ENCODE measurements around the gene IL26. TPM values are rescaled to one million over a fixed set of nuclear protein-coding genes. Genes with fewer than 3 reads are reported as not detected.

The IL26 gene
- total RNA-seq, 1 experiment from 2014 or later, result not detected

DNA sequence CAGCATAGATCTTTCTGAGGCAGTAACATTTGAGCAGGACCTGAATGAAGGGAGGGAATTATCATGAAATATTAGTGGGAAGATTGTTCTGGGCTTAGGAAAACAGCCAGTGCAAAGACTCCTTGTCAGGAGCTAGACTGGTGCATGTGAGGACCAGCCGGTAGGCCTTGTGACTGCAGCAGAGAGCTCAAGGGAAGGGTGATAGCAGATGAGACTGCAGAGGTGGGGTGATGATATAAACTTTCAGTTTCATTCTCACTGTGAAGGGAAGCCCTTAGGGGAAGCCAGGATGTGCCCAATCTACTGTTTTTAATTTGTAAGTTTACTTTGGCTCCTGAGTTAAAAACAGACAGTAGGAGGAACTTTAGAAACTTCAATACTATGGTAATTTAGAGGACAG is 15.4 kb upstream of the IL26 start:
- Histone ChIP-seq H3K9me3 (ENCODE audit: low read length) (no peaks in the 10 kb centered on the region), H2AFZ (ENCODE audit: low read length) (no peak overlapping the region), H3K4me3 (ENCODE audit: low read length) (no peak overlapping the region), H3K4me1 (ENCODE audit: insufficient read depth, low read length) (peaks cover 28% of the 10 kb centered on the region), H3F3A (ENCODE audit: low read length, unreplicated experiment) (peaks cover 6% of the 10 kb centered on the region), H3K36me3 (ENCODE audit: low read depth, low read length) (no peaks in the 10 kb centered on the region), H3K79me2 (ENCODE audit: low read length) (no peaks in the 10 kb centered on the region), H3K9ac (ENCODE audit: low read length) (no peak overlapping the region; the same call in 1 of the 2 replicates), H3K27ac (ENCODE audit: low read length) (peak overlapping the region; percentile 87), H3K4me2 (ENCODE audit: low read length) (peak overlapping the region; percentile 57; the same call in 1 of the 2 replicates), H4K20me1 (ENCODE audit: low read length) (no peaks in the 10 kb centered on the region), H3K27me3 (ENCODE audit: low read length) (no peaks in the 10 kb centered on the region), H3K9me2 (replicated peaks; ENCODE audit: low read length) (no peaks in the 10 kb centered on the region)
- intact Hi-C loops (cut with micrococcal nuclease), result loop anchor here (1.0 kb wide), 2 partner anchors 18 to 69 kb away; no protein-coding TSS in a partner anchor
- BruUV-seq (replicated peaks), result no TSS peak
- TF ChIP-seq EZH2 (IDR thresholded peaks at IDR 0.05; ENCODE audit: low read length, unreplicated experiment) (no peak), EZH2phosphoT487 (IDR thresholded peaks at IDR 0.05; ENCODE audit: borderline replicate concordance, low read length) (no peak)
- TF ChIP-seq, protein P1, sequence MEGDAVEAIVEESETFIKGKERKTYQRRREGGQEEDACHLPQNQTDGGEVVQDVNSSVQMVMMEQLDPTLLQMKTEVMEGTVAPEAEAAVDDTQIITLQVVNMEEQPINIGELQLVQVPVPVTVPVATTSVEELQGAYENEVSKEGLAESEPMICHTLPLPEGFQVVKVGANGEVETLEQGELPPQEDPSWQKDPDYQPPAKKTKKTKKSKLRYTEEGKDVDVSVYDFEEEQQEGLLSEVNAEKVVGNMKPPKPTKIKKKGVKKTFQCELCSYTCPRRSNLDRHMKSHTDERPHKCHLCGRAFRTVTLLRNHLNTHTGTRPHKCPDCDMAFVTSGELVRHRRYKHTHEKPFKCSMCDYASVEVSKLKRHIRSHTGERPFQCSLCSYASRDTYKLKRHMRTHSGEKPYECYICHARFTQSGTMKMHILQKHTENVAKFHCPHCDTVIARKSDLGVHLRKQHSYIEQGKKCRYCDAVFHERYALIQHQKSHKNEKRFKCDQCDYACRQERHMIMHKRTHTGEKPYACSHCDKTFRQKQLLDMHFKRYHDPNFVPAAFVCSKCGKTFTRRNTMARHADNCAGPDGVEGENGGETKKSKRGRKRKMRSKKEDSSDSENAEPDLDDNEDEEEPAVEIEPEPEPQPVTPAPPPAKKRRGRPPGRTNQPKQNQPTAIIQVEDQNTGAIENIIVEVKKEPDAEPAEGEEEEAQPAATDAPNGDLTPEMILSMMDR (conservative IDR thresholded peaks at IDR 0.05; ENCODE audit: low read depth, low read length), result no peak
- ChIA-PET POLR2A (ENCODE audit: unreplicated experiment) (no interaction called here), CTCF (no interaction called here)
- ATAC-seq (peak; percentile 14; the same call in 1 of the 2 replicates), DNase-seq (peak; percentile 8)

DNA sequence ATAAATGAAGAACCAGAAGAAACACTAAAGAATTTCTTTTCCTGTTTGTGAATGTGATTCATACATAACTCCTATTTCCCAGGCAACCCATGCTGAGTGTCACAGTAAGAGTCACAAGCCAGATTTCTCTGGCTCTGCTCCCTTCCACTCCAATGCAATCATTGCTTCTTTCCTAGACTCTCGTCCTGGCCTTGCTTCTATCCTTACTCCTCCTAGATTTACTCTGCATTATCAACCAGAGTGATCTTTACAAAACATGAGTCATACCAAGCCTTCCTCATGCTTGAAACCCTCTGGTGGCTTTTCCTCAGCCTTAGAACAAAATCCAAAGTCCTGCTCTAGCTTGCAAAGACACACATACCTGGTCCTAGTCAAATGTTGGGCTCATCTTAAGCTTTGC is 14.5 kb upstream of the IL26 start:
- no peaks in the 10 kb centered on the region for H3K9me3 ChIP-seq (ENCODE audit: low read length)
- H3K4me3 ChIP-seq (ENCODE audit: low read length), result peak overlapping the region; percentile 32; the same call in 1 of the 2 replicates
- intact Hi-C loops (cut with micrococcal nuclease), result loop anchor here (1.0 kb wide), 2 partner anchors 19 to 70 kb away; no protein-coding TSS in a partner anchor
- POLR2A ChIA-PET (ENCODE audit: unreplicated experiment), result interaction anchor here (0.7 kb wide), 1 partner anchor 970 kb away, joined by 3 read pairs; no protein-coding TSS in a partner anchor
- ATAC-seq (peak; percentile 95), DNase-seq (peak; percentile 95)
- no peaks in the 10 kb centered on the region for H3K9me2 ChIP-seq (replicated peaks; ENCODE audit: low read length)
- H3K79me2 ChIP-seq (ENCODE audit: low read length), result no peaks in the 10 kb centered on the region
- H2AFZ ChIP-seq (ENCODE audit: low read length), result peak overlapping the region; percentile 30; the same call in 1 of the 2 replicates
- BruUV-seq (replicated peaks), result no TSS peak
- peak overlapping the region; percentile 48 for H3K9ac ChIP-seq (ENCODE audit: low read length)
- peaks cover 6% of the 10 kb centered on the region for H3F3A ChIP-seq (ENCODE audit: low read length, unreplicated experiment)
- H3K4me2 ChIP-seq (ENCODE audit: low read length), result peak overlapping the region; percentile 72
- no peaks in the 10 kb centered on the region for H4K20me1 ChIP-seq (ENCODE audit: low read length)
- H3K36me3 ChIP-seq (ENCODE audit: low read depth, low read length), result no peaks in the 10 kb centered on the region
- peaks cover 28% of the 10 kb centered on the region for H3K4me1 ChIP-seq (ENCODE audit: insufficient read depth, low read length)
- no peaks in the 10 kb centered on the region for H3K27me3 ChIP-seq (ENCODE audit: low read length)
- TF ChIP-seq EZH2 (IDR thresholded peaks at IDR 0.05; ENCODE audit: low read length, unreplicated experiment), result no peak
- TF ChIP-seq, protein P1 (conservative IDR thresholded peaks at IDR 0.05; ENCODE audit: low read depth, low read length), result no peak
- no peak for TF ChIP-seq EZH2phosphoT487 (IDR thresholded peaks at IDR 0.05; ENCODE audit: borderline replicate concordance, low read length)
- peak overlapping the region; percentile 87 for H3K27ac ChIP-seq (ENCODE audit: low read length)
- CTCF ChIA-PET, result interaction anchor here (0.6 kb wide), 1 partner anchor 75 kb away, joined by 3 read pairs; no protein-coding TSS in a partner anchor

DNA sequence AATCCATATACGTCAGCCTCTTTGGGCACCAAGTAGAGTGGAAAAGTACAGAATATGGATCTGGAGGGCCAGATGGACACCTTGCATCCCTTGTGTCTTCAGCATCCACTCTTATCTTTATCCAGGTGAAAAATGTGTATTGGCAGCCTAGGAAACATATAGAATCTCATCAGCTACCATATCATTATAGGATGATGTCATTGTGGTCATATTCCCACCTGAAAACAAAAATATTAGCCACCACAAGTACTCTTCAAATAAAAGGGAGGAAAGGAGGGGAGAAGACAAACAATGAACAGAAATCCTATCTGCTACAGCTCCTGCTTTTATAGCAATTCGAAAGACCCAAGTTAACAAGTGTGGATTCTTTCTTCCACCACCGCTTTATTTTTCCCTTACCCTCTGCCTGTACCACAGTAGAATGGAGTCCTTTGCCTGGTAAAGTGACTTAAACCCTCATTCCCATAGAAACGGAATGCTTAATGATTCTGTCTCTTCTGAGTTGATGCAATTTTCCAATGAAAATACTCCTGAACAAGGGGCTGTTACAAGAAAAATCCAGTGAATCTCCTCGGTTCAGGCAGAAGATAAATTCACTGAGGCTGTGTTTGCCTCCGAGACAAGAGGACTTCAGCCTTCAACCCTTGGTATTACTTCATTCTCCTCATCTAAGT is 13.8 kb upstream of the IL26 start:
- no peaks in the 10 kb centered on the region for H3K9me2 ChIP-seq (replicated peaks; ENCODE audit: low read length)
- BruUV-seq (replicated peaks), result TSS peak; percentile 97
- H3K4me2 ChIP-seq (ENCODE audit: low read length), result peak overlapping the region; percentile 72
- ATAC-seq, result peak; percentile 11; the same call in 1 of the 2 replicates
- H3K27ac ChIP-seq (ENCODE audit: low read length), result peak overlapping the region; percentile 87
- POLR2A ChIA-PET (ENCODE audit: unreplicated experiment), result no interaction called here
- no peaks in the 10 kb centered on the region for H3K9me3 ChIP-seq (ENCODE audit: low read length)
- H3K4me1 ChIP-seq (ENCODE audit: insufficient read depth, low read length), result peaks cover 28% of the 10 kb centered on the region
- H3K79me2 ChIP-seq (ENCODE audit: low read length), result no peaks in the 10 kb centered on the region
- H2AFZ ChIP-seq (ENCODE audit: low read length), result peak overlapping the region; percentile 30; the same call in 1 of the 2 replicates
- intact Hi-C loops (cut with micrococcal nuclease), result no loop called here
- H3K9ac ChIP-seq (ENCODE audit: low read length), result peak overlapping the region; percentile 48
- DNase-seq, result peak; percentile 26
- CTCF ChIA-PET, result interaction anchor here (0.6 kb wide), 1 partner anchor 76 kb away, joined by 3 read pairs; no protein-coding TSS in a partner anchor
- no peaks in the 10 kb centered on the region for H4K20me1 ChIP-seq (ENCODE audit: low read length)
- no peaks in the 10 kb centered on the region for H3K27me3 ChIP-seq (ENCODE audit: low read length)
- H3K4me3 ChIP-seq (ENCODE audit: low read length), result peak overlapping the region; percentile 32
- peaks cover 6% of the 10 kb centered on the region for H3F3A ChIP-seq (ENCODE audit: low read length, unreplicated experiment)
- no peaks in the 10 kb centered on the region for H3K36me3 ChIP-seq (ENCODE audit: low read depth, low read length)
- TF ChIP-seq EZH2 (IDR thresholded peaks at IDR 0.05; ENCODE audit: low read length, unreplicated experiment) (no peak), EZH2phosphoT487 (IDR thresholded peaks at IDR 0.05; ENCODE audit: borderline replicate concordance, low read length) (no peak)
- TF ChIP-seq, protein P1 (conservative IDR thresholded peaks at IDR 0.05; ENCODE audit: low read depth, low read length), result no peak
